ENCODE measurements around the gene RNF141.

GRCh38 chr11:10505278-10506007, 35.5 kb downstream of the RNF141 start:
- TF ChIP-seq CTCF (IDR thresholded peaks at IDR 0.05) (no peak), POLR2A (IDR thresholded peaks at IDR 0.05) (no peak)

Data from ovary (tissue), 3 donors.